CD4-positive, CD25-positive, alpha-beta regulatory T cell (primary cell): ENCODE measurements around the gene HINT2. TPM values are rescaled to one million over a fixed set of nuclear protein-coding genes. Genes with fewer than 3 reads are reported as not detected.

Experiments
- ATAC-seq, 2 donors: fragments of 150-1000 bp; cut with Tn5 transposase; one replicate each; pipeline ENCODE4 v1.10.0; 2021; ENCODE audit warnings: low read depth in 2 of 2, moderate number of reproducible peaks in 2 of 2, moderate library complexity in 1 of 2
- DNase-seq, 3 donors: peaks; one replicate each; pipeline versions ENCODE4 v3.0.0 to v3.0.0-alpha.2; 2012 to 2022; ENCODE audit warnings: mixed read lengths in 1 of 3
- H3K27ac ChIP-seq: one replicate; pipeline ENCODE4 v1.7.0; 2013; ENCODE audit warnings: mild to moderate bottlenecking, low read length; ENCODE audit not compliant: insufficient read depth, poor library complexity, severe bottlenecking
- H3K27me3 ChIP-seq: one replicate; pipeline ENCODE4 v1.7.0; 2013; ENCODE audit warnings: low read length; ENCODE audit not compliant: control insufficient read depth, insufficient read depth
- H3K36me3 ChIP-seq: one replicate; pipeline ENCODE4 v1.7.0; 2013; ENCODE audit warnings: mild to moderate bottlenecking, low read length, moderate library complexity; ENCODE audit not compliant: control insufficient read depth, insufficient read depth
- H3K4me1 ChIP-seq: 2 replicates; pipeline ENCODE4 v1.7.0; 2013; ENCODE audit warnings: mild to moderate bottlenecking, low read length; ENCODE audit not compliant: insufficient read depth, control insufficient read depth, poor library complexity, severe bottlenecking
- H3K4me3 ChIP-seq: one replicate; pipeline ENCODE4 v1.7.0; 2013; ENCODE audit warnings: low read depth, mild to moderate bottlenecking, low read length, moderate library complexity
- H3K9me3 ChIP-seq, 2 experiments: 1 replicate in 1 of 2; 2 replicates in 1 of 2; pipeline ENCODE4 v1.7.0; 2013; ENCODE audit warnings: low read length in 2 of 2, mild to moderate bottlenecking in 1 of 2, moderate library complexity in 1 of 2; ENCODE audit not compliant: control insufficient read depth in 2 of 2
- H3K27ac Mint-ChIP-seq, 3 donors: one replicate each; pipeline ENCODE4 v1.8.0; 2020 to 2022; ENCODE audit warnings: mild to moderate bottlenecking in 3 of 3, mixed read lengths in 3 of 3, moderate library complexity in 2 of 3
- H3K27me3 Mint-ChIP-seq: one replicate; pipeline ENCODE4 v1.8.0; 2022; ENCODE audit warnings: mild to moderate bottlenecking, mixed read lengths
- H3K36me3 Mint-ChIP-seq: one replicate; pipeline ENCODE4 v1.8.0; 2020; ENCODE audit warnings: mixed read lengths
- H3K4me1 Mint-ChIP-seq, 4 donors: one replicate each; pipeline ENCODE4 v1.8.0; 2020 to 2022; ENCODE audit warnings: mixed read lengths in 4 of 4, mild to moderate bottlenecking in 1 of 4
- H3K4me3 Mint-ChIP-seq, 4 donors: one replicate each; pipeline ENCODE4 v1.8.0; 2020 to 2022; ENCODE audit warnings: mild to moderate bottlenecking in 4 of 4, mixed read lengths in 4 of 4, moderate library complexity in 3 of 4
- H3K9me3 Mint-ChIP-seq, 7 donors: one replicate each; pipeline ENCODE4 v1.8.0; 2020 to 2022; ENCODE audit warnings: mixed read lengths in 7 of 7, mild to moderate bottlenecking in 3 of 7, moderate library complexity in 2 of 7
- polyA plus RNA-seq, 4 donors: library from polyadenylated mRNA; unstranded; fragments of 300-500 nt; fragmentation: Illumina TruSeq; gene quantifications; one replicate each; pipeline ENCODE4 v1.2.3, GENCODE V29; 2021
- total RNA-seq: library from RNA; stranded (reverse); gene quantifications from one replicate; pipeline ENCODE4 v1.2.3, GENCODE V29; 2022

The HINT2 gene
- total and polyA plus RNA-seq, 5 donors from 2014 or later: 21.7 to 105 (median 77.4) TPM

- Mint-ChIP-seq H3K4me1 (peaks cover 12 to 25% (median 18%) of the 10 kb centered on the region in 4 donors), H3K9me3 (no peaks in the 10 kb centered on the region), H3K36me3 (no peaks in the 10 kb centered on the region), H3K27ac (no peak overlapping the region), H3K27me3 (no peaks in the 10 kb centered on the region), H3K4me3 (no peak overlapping the region)
- no peak for DNase-seq
- Histone ChIP-seq H3K9me3 (no peaks in the 10 kb centered on the region), H3K4me1 (no peaks in the 10 kb centered on the region), H3K36me3 (peaks cover 4% of the 10 kb centered on the region), H3K4me3 (no peak overlapping the region), H3K27ac (no peak overlapping the region), H3K27me3 (no peaks in the 10 kb centered on the region)
- no peak for ATAC-seq
These were observed 47.4 kb downstream of the HINT2 start for GRCh38 chr9:35767458-35767857.

- Mint-ChIP-seq H3K4me3 (no peak overlapping the region), H3K27ac (no peak overlapping the region), H3K4me1 (peaks cover 14 to 28% (median 22%) of the 10 kb centered on the region in 4 donors), H3K27me3 (no peaks in the 10 kb centered on the region), H3K9me3 (no peaks in the 10 kb centered on the region), H3K36me3 (no peaks in the 10 kb centered on the region)
- Histone ChIP-seq H3K4me1 (no peaks in the 10 kb centered on the region), H3K36me3 (peaks cover under 1% of the 10 kb centered on the region), H3K27me3 (no peaks in the 10 kb centered on the region), H3K27ac (no peak overlapping the region), H3K9me3 (no peaks in the 10 kb centered on the region), H3K4me3 (no peak overlapping the region)
- DNase-seq (no peak), ATAC-seq (no peak)
These were observed 47.8 kb downstream of the HINT2 start for GRCh38 chr9:35766997-35767396.

- H3K27ac Mint-ChIP-seq: no peak overlapping the region
- H3K4me3 Mint-ChIP-seq: no peak overlapping the region
These were observed 51.0 kb downstream of the HINT2 start for GRCh38 chr9:35763803-35764202.

DNA sequence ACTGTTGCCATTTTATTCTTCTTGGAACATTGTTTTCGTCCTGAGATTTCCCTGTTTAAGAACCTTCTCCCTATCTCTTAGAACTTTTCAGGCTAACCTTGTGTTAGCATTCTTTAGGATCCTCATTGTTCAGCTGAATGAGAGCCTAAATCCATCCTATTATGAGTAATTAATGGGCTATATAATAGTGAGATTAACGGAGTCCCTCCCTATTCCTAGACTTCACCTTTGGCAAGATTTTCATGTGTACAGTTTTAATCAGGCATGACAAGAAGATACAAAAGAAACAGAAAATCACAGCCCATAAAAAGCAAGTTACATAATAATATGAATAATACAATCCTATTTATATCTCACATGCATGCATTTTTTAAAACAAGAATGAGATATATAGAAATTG is 51.7 kb downstream of the HINT2 start:
- no peaks in the 10 kb centered on the region for H3K9me3 ChIP-seq
- Mint-ChIP-seq H3K27me3 (no peaks in the 10 kb centered on the region), H3K9me3 (no peaks in the 10 kb centered on the region), H3K4me1 (peaks cover 30 to 53% (median 45%) of the 10 kb centered on the region in 4 donors), H3K36me3 (peaks cover 7% of the 10 kb centered on the region), H3K4me3 (no peak overlapping the region), H3K27ac (no peak overlapping the region)
- no peak for ATAC-seq
- peaks cover 6% of the 10 kb centered on the region for H3K4me1 ChIP-seq
- no peak for DNase-seq
- no peak overlapping the region for H3K4me3 ChIP-seq
- no peak overlapping the region for H3K27ac ChIP-seq
- H3K27me3 ChIP-seq: no peaks in the 10 kb centered on the region
- peaks cover 6% of the 10 kb centered on the region for H3K36me3 ChIP-seq

More at GRCh38 chr9:35763803-35764202, 51.0 kb downstream of the HINT2 start:
- no peaks in the 10 kb centered on the region for H3K9me3 Mint-ChIP-seq
- DNase-seq (no peak), ATAC-seq (no peak)
- H3K4me1 ChIP-seq: peaks cover 6% of the 10 kb centered on the region
- H3K9me3 ChIP-seq: no peaks in the 10 kb centered on the region
- no peak overlapping the region for H3K27ac ChIP-seq
- peaks cover 26 to 53% (median 41%) of the 10 kb centered on the region in 4 donors for H3K4me1 Mint-ChIP-seq
- peaks cover 7% of the 10 kb centered on the region for H3K36me3 Mint-ChIP-seq
- no peak overlapping the region for H3K4me3 ChIP-seq
- H3K27me3 Mint-ChIP-seq: no peaks in the 10 kb centered on the region
- no peaks in the 10 kb centered on the region for H3K27me3 ChIP-seq
- peaks cover 6% of the 10 kb centered on the region for H3K36me3 ChIP-seq

Other genes starting within 250 kb of the HINT2 start
- 24.5 TPM for gene TESK1, start 209.8 kb downstream of the HINT2 start, total RNA-seq
- gene TESK1, start 209.8 kb downstream of the HINT2 start, polyA plus RNA-seq: 1 to 10 TPM; 3.9 to 5.7 (median 4.5) TPM
- 7.9 TPM for gene CD72, start 196.6 kb downstream of the HINT2 start, total RNA-seq
- gene CD72, start 196.6 kb downstream of the HINT2 start, polyA plus RNA-seq: 1 to 10 TPM; 1.0 to 4.0 (median 1.9) TPM
- gene SIT1, start 164.1 kb downstream of the HINT2 start, total RNA-seq: 76.9 TPM
- 100 to 1,000 TPM; 239 to 346 (median 308) TPM for gene SIT1, start 164.1 kb downstream of the HINT2 start, polyA plus RNA-seq
- gene RMRP, start 157.0 kb downstream of the HINT2 start, total RNA-seq: 6,542 TPM
- not detected for gene RMRP, start 157.0 kb downstream of the HINT2 start, polyA plus RNA-seq
- 31.2 TPM for gene CCDC107, start 156.8 kb downstream of the HINT2 start, total RNA-seq
- gene CCDC107, start 156.8 kb downstream of the HINT2 start, polyA plus RNA-seq: 10 to 100 TPM; 65.8 to 83.2 (median 71.7) TPM
- gene ARHGEF39, start 149.8 kb downstream of the HINT2 start, total RNA-seq: 0.84 TPM
- under 1 TPM; 0.36 to 0.66 (median 0.44) TPM for gene ARHGEF39, start 149.8 kb downstream of the HINT2 start, polyA plus RNA-seq
- not detected for gene CA9, start 141.1 kb downstream of the HINT2 start, total RNA-seq
- under 1 TPM in 1 of 4 donors, not detected in 3; 0.48 TPM for gene CA9, start 141.1 kb downstream of the HINT2 start, polyA plus RNA-seq
- gene TPM2, start 125.1 kb downstream of the HINT2 start, total RNA-seq: 38.8 TPM
- gene TPM2, start 125.1 kb downstream of the HINT2 start, polyA plus RNA-seq: not detected
- gene TLN1, start 82.8 kb downstream of the HINT2 start, total RNA-seq: 277 TPM
- 10 to 100 TPM; 33.7 to 36.2 (median 35.9) TPM for gene TLN1, start 82.8 kb downstream of the HINT2 start, polyA plus RNA-seq
- gene CREB3, start 82.4 kb downstream of the HINT2 start, total RNA-seq: 14.6 TPM
- 10 to 100 TPM; 33.4 to 36.4 (median 34.6) TPM for gene CREB3, start 82.4 kb downstream of the HINT2 start, polyA plus RNA-seq
- 47.9 TPM for gene GBA2, start 65.8 kb downstream of the HINT2 start, total RNA-seq
- gene GBA2, start 65.8 kb downstream of the HINT2 start, polyA plus RNA-seq: 10 to 100 TPM; 18.7 to 27.1 (median 21.2) TPM
- gene RGP1, start 65.8 kb downstream of the HINT2 start, total RNA-seq: 22.8 TPM
- gene RGP1, start 65.8 kb downstream of the HINT2 start, polyA plus RNA-seq: 10 to 100 TPM in 1 of 4 donors, 1 to 10 TPM in 3; 4.6 to 10.2 (median 7.0) TPM
- not detected for gene MSMP, start 60.8 kb downstream of the HINT2 start, total RNA-seq
- gene MSMP, start 60.8 kb downstream of the HINT2 start, polyA plus RNA-seq: under 1 TPM in 1 of 4 donors, not detected in 3; 0.69 TPM
- gene NPR2, start 23.5 kb downstream of the HINT2 start, total RNA-seq: 7.7 TPM
- gene NPR2, start 23.5 kb downstream of the HINT2 start, polyA plus RNA-seq: 1 to 10 TPM in 2 of 4 donors, under 1 TPM in 1, not detected in 1; 0.46 to 1.9 (median 1.5) TPM
- gene SPAG8, start 2.8 kb downstream of the HINT2 start, total RNA-seq: 0.99 TPM
- gene SPAG8, start 2.8 kb downstream of the HINT2 start, polyA plus RNA-seq: 1 to 10 TPM in 1 of 4 donors, under 1 TPM in 2, not detected in 1; 0.75 to 1.3 (median 0.85) TPM
- not detected for gene FAM221B, start 13.7 kb upstream of the HINT2 start, total RNA-seq
- gene FAM221B, start 13.7 kb upstream of the HINT2 start, polyA plus RNA-seq: under 1 TPM in 1 of 4 donors, not detected in 3; 0.03 TPM
- gene TMEM8B, start 14.2 kb upstream of the HINT2 start, total RNA-seq: 3.3 TPM
- gene TMEM8B, start 14.2 kb upstream of the HINT2 start, polyA plus RNA-seq: 1 to 10 TPM in 3 of 4 donors, under 1 TPM in 1; 0.21 to 1.5 (median 1.3) TPM
- gene OR13J1, start 55.4 kb upstream of the HINT2 start, total RNA-seq: not detected
- gene OR13J1, start 55.4 kb upstream of the HINT2 start, polyA plus RNA-seq: not detected
- gene HRCT1, start 91.2 kb upstream of the HINT2 start, total RNA-seq: not detected
- not detected for gene HRCT1, start 91.2 kb upstream of the HINT2 start, polyA plus RNA-seq
- gene SPAAR, start 94.4 kb upstream of the HINT2 start, total RNA-seq: not detected
- not detected for gene SPAAR, start 94.4 kb upstream of the HINT2 start, polyA plus RNA-seq
- not detected for gene OR2S2, start 143.1 kb upstream of the HINT2 start, total RNA-seq
- gene OR2S2, start 143.1 kb upstream of the HINT2 start, polyA plus RNA-seq: not detected
- 6.5 TPM for gene RECK, start 221.9 kb upstream of the HINT2 start, total RNA-seq
- 10 to 100 TPM in 2 of 4 donors, 1 to 10 TPM in 2; 5.5 to 12.6 (median 8.7) TPM for gene RECK, start 221.9 kb upstream of the HINT2 start, polyA plus RNA-seq